BJ (cell line): ENCODE data around the gene TKT. TPM values are rescaled to one million over a fixed set of nuclear protein-coding genes. Genes with fewer than 3 reads are reported as not detected.

Experiments used
- CTCF ChIA-PET: fragments of 350-600 bp; formaldehyde crosslinking; extraction: SDS; loops from one replicate; lab custom pipeline; 2021; ENCODE audit warnings: antibody characterized with exemption, inconsistent platforms; lab: Yijun Ruan, JAX
- POLR2A ChIA-PET: fragments of 300-600 bp; sonication (Branson Sonifier 250); formaldehyde crosslinking; extraction: SDS; loops from one replicate; lab custom pipeline; 2021; ENCODE audit warnings: antibody characterized with exemption; lab: Charles Lee
- DNase-seq: peaks from one replicate; pipeline ENCODE4 v3.0.0-alpha.2; 2011; ENCODE audit warnings: low read depth
- H3K27me3 ChIP-seq: 2 replicates; pipeline ENCODE4 v1.6.0; 2011; ENCODE audit warnings: low read length; ENCODE audit not compliant: control insufficient read depth, insufficient read depth
- H3K36me3 ChIP-seq: 2 replicates; pipeline ENCODE4 v1.5.1; 2011; ENCODE audit warnings: low read length; ENCODE audit not compliant: control insufficient read depth, insufficient read depth
- H3K4me3 ChIP-seq: 2 replicates; pipeline ENCODE4 v1.5.1; 2011; ENCODE audit warnings: low read depth, mild to moderate bottlenecking, control low read depth, low read length
- polyA plus RNA-seq: library from polyadenylated mRNA; depleted of rRNA; stranded (reverse); fragments of >200 nt; gene quantifications from 2 replicates; pipeline ENCODE4 v1.2.3, GENCODE V29; 2011
- TF ChIP-seq, protein P1 (sequence below): IDR thresholded peaks from 2 replicates; pipeline ENCODE4 v1.5.1; 2011; ENCODE audit warnings: low read depth, mild to moderate bottlenecking, control low read depth, inconsistent platforms, low read length, moderate library complexity; ENCODE audit not compliant: insufficient read depth

TKT gene
- polyA plus RNA-seq, 1 experiment: 305 TPM

DNA sequence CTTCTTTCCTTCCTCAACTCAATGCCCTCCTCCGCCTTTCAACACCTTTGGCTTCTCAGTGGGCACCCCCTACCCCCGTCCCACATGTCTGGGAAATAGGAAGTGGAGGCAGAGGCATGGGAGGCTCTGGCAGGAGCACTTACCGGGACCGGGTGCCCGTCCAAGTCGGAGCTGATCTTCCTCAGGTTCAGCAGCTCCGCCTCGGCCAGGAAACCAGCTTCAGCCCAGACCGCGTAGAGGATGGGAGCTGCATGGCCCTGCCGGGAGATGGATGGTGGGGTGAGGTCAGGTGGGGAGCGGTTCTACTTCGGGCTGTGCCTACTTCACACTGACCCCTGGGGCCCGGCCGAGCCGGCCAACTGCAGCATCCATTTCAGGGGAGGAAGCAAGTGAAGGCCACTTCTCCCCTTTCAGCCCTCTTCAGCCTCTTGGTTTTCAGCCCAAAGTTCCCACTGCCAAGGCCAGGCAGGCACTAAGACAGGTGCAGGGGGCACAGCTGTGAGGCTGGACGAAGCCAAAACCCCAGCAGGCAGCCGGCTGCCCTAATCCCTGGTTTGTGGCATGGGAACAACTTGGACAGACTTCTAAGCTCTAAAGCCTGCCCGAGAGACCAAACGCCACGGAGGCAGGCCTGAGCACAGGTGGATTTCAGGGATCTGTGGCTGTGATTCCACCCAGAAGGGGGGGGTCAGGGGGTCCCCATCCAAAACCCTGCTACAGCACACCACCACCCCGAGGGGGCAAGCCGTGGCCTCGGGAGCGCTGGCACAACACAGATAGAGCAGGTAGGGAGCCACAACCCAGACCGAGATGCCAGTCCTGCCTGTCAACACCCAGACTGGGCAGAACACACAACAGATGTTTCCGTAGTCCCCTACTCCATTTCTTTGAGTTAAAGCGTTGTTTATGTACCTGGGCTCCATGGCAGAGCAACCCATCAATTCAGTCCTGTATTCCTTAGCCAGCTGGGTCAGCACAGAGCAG, 14.5 kb downstream of the TKT start:
- Histone ChIP-seq H3K27me3 (no peaks in the 10 kb centered on the region), H3K36me3 (peaks cover 39% of the 10 kb centered on the region), H3K4me3 (no peak overlapping the region)
- ChIA-PET POLR2A (no interaction called here), CTCF (interaction anchor here (1.0 to 1.1 kb wide), 2 partner anchors 10 to 45 kb away, joined by 3 read pairs; no protein-coding TSS in a partner anchor)
- TF ChIP-seq, protein P1, sequence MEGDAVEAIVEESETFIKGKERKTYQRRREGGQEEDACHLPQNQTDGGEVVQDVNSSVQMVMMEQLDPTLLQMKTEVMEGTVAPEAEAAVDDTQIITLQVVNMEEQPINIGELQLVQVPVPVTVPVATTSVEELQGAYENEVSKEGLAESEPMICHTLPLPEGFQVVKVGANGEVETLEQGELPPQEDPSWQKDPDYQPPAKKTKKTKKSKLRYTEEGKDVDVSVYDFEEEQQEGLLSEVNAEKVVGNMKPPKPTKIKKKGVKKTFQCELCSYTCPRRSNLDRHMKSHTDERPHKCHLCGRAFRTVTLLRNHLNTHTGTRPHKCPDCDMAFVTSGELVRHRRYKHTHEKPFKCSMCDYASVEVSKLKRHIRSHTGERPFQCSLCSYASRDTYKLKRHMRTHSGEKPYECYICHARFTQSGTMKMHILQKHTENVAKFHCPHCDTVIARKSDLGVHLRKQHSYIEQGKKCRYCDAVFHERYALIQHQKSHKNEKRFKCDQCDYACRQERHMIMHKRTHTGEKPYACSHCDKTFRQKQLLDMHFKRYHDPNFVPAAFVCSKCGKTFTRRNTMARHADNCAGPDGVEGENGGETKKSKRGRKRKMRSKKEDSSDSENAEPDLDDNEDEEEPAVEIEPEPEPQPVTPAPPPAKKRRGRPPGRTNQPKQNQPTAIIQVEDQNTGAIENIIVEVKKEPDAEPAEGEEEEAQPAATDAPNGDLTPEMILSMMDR: no peak
- no peak for DNase-seq

DNA sequence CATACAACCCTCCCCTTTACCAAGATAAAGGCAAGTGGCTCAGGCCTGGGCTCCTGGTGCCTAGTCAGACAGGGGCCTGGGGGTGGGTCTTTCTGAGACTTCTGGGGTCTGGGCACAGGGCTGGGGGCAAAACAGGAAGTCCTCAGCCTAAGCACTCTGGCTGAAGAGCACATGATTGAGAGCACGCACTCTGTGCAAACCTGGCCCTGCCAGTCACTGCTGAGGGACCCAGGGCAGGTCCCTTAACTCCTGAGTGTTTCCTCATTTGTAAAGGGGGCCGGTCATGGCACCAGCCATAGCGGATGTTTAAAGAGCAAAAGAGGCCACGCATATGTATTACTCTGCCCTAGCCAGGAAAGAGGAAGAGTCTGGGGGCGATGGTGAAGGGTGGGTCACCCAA, 16.0 kb downstream of the TKT start:
- ChIA-PET CTCF (interaction anchor here (1.5 kb wide), 1 partner anchor 44 kb away, joined by 4 read pairs; no protein-coding TSS in a partner anchor), POLR2A (no interaction called here)
- Histone ChIP-seq H3K4me3 (no peak overlapping the region), H3K27me3 (no peaks in the 10 kb centered on the region), H3K36me3 (peaks cover 49% of the 10 kb centered on the region)
- DNase-seq: no peak
- TF ChIP-seq, protein P1: no peak

DNA sequence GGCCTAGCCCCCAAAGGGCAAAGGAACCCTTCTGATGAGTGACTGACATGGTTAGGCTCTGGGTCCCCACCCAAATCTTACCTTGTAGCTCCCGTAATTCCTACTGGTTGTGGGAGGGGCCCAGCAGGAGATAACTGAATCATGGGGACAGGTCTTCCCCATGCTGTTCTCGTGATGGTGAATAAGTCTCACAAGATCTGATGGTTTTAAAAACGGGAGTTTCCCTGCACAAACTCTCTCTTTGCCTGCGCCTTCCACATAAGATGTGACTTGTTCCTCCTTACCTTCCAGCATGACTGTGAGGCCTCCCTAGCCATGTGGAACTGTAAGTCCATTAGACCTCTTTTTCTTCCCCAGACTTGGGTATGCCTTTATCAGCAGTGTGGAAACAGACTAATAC, 16.9 kb downstream of the TKT start:
- H3K36me3 ChIP-seq: peaks cover 58% of the 10 kb centered on the region
- H3K27me3 ChIP-seq: no peaks in the 10 kb centered on the region
- ChIA-PET POLR2A (no interaction called here), CTCF (interaction anchor here (1.5 kb wide), 1 partner anchor 43 kb away, joined by 4 read pairs; no protein-coding TSS in a partner anchor)
- TF ChIP-seq, protein P1: no peak
- no peak overlapping the region for H3K4me3 ChIP-seq
- DNase-seq: no peak

DNA sequence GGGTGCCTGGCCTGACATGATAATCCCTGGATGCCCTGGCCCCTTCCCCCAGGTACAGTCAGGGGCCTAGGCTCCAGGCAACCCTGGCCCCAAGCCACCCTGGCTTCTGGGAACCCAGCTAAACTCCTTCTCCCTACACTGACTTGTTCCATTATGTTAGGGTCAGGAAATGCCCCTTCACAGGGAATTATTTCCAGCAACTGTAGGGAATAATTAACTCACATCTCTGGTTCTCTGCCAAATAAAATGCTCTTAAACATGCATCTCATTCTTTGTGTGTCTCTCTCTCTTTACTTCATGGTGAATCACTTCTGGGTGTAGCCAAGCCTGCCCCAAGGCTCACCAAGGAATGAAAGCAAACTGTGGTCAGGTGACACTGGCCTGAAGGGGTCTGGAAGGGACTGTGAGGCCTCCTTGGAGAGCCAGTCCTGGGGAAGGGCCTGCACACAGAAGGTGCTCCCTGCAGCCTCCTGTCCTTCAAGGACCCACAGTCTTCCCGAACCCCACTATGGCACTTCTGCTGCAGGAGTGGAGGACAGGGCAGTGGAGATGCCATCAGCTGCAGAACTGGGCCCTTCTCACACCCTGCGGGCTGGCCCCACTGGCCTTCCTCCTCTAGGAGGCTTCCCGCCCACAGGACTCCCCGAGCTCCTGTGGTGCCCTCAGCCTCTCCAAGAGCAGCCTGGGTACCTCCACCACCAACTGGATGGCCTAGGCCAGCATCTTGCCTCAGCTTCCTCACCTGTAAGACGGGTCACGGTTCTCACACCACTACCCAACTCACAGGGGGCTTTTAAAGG, 17.6 kb downstream of the TKT start:
- H3K27me3 ChIP-seq: no peaks in the 10 kb centered on the region
- ChIA-PET POLR2A (no interaction called here), CTCF (interaction anchor here (1.5 kb wide), 1 partner anchor 42 kb away, joined by 4 read pairs; no protein-coding TSS in a partner anchor)
- TF ChIP-seq, protein P1: no peak
- DNase-seq: peak; percentile 94
- H3K4me3 ChIP-seq: no peak overlapping the region
- peaks cover 63% of the 10 kb centered on the region for H3K36me3 ChIP-seq
